ENCODE results near the gene SZT2. TPM values are rescaled to one million over a fixed set of nuclear protein-coding genes. Genes with fewer than 3 reads are reported as not detected.

SZT2 gene
- total RNA-seq, 1 experiment from 2014 or later, result 31.3 TPM

DNA sequence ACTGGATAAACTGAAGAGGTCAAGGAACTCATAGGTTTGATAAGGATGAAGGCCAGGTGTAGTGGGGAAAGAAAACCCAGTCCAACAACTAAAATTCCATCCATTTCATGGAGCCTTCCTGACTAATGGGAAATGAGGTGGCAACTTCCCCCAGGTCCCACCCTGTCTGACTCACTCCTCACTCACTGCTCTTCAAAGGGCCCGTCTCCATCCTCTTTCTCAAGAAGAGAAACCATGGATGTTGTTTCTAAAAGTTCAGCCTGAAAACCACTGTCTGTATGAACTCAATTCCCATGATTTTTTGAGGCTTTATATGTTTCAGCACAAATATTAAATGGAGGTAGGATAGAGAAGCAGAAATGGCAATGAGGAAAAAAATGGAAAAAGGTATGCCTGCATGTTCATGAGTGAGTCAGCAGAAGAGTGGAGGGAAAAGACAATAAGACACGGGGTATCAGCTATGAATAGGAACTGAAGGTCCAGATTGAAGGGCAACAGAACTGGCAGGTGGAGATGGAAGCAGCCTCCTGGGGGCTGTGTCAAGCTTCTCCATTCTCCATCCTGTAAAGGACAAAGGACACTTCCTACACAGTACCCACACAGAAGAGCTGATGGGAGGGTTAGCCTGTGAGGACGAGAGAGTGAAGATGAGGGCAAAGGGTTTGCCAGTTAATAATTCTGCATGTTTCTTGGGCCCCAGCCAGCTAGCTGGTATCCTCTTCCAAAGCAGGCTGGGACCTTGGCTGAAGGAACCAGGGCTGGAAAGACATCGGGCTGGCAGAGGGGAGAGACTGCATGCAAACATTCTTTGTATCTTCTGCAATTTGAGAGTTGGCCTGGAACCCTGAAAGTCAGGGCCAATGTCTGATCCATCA, 16.4 kb upstream of the SZT2 start:
- no peak overlapping the region for H3K4me2 ChIP-seq (ENCODE audit: low read depth, low read length, poor library complexity, severe bottlenecking)
- no peaks in the 10 kb centered on the region for H3K9me3 ChIP-seq (ENCODE audit: low read length)
- H4K20me1 ChIP-seq (ENCODE audit: insufficient read depth, low read depth, low read length), result no peaks in the 10 kb centered on the region
- H3K27me3 ChIP-seq (ENCODE audit: low read length), result no peaks in the 10 kb centered on the region
- no peaks in the 10 kb centered on the region for H3K36me3 ChIP-seq (ENCODE audit: insufficient read depth, low read length)
- no peak overlapping the region for H3K9ac ChIP-seq (ENCODE audit: low read length)
- H3K79me2 ChIP-seq (ENCODE audit: low read length), result peaks cover 8% of the 10 kb centered on the region
- peaks cover 8% of the 10 kb centered on the region for H3K4me1 ChIP-seq (ENCODE audit: low read length)
- no peak overlapping the region for H3K4me3 ChIP-seq (ENCODE audit: low read length)
- no peaks in the 10 kb centered on the region for H3K9me2 ChIP-seq (replicated peaks; ENCODE audit: insufficient read depth, low read length)
- no peak overlapping the region for H2AFZ ChIP-seq (ENCODE audit: low read length)
- no peak for DNase-seq
- no peak overlapping the region for H3K27ac ChIP-seq (ENCODE audit: low read length)

DNA sequence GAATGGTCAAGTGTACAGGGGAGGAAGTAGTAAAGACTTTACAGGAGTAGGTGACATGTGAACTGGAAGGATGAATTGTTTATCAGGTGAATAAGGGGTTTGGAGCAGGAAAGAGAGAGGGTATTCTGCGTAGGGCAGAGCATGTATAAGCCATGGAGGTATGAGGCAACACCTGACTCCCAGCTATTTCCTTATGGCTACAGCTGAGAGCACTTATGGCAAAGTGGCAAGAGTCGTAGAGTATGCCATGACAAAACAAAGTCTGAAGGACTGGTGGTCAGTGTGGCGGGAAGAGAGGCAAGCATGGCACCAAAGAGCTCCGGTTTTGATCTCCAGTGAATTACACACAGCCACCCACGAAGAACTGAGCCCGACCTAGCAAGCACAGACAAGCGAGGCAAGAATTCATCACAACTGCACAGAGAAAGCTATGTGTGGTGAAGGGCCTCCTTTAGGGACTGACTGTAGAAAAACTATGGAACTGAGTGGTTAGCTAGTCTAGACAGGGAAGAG, 12.9 kb upstream of the SZT2 start:
- no peaks in the 10 kb centered on the region for H4K20me1 ChIP-seq (ENCODE audit: insufficient read depth, low read depth, low read length)
- H3K27me3 ChIP-seq (ENCODE audit: low read length), result no peaks in the 10 kb centered on the region
- H3K9me3 ChIP-seq (ENCODE audit: low read length), result no peaks in the 10 kb centered on the region
- no peak overlapping the region for H3K4me2 ChIP-seq (ENCODE audit: low read depth, low read length, poor library complexity, severe bottlenecking)
- H3K4me1 ChIP-seq (ENCODE audit: low read length), result no peaks in the 10 kb centered on the region
- no peak overlapping the region for H3K27ac ChIP-seq (ENCODE audit: low read length)
- no peak for DNase-seq
- no peak overlapping the region for H3K4me3 ChIP-seq (ENCODE audit: low read length)
- H3K36me3 ChIP-seq (ENCODE audit: insufficient read depth, low read length), result no peaks in the 10 kb centered on the region
- H3K79me2 ChIP-seq (ENCODE audit: low read length), result no peaks in the 10 kb centered on the region
- H3K9ac ChIP-seq (ENCODE audit: low read length), result no peak overlapping the region
- H2AFZ ChIP-seq (ENCODE audit: low read length), result no peak overlapping the region
- H3K9me2 ChIP-seq (replicated peaks; ENCODE audit: insufficient read depth, low read length), result no peaks in the 10 kb centered on the region

DNA sequence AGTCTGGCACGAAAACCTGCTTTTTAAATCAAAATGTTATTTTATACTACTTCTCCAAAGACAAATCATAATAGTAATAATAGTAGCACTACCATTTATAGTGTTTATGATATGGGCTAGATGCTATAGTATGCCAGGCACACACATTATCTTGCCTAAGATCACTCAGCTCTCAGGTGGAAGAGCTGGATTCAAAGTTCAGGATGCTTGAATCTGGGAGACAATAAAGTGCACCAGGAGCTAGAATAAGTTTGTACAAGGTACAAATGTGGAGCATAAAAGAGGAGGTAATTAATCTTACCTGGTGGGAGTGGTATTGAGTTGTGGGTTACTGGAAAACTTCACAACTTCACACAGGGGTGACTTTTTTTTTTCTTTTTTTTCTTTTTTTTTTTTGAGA, 11.9 kb upstream of the SZT2 start:
- Histone ChIP-seq H3K27me3 (ENCODE audit: low read length) (no peaks in the 10 kb centered on the region), H3K4me3 (ENCODE audit: low read length) (no peak overlapping the region), H3K4me2 (ENCODE audit: low read depth, low read length, poor library complexity, severe bottlenecking) (no peak overlapping the region), H2AFZ (ENCODE audit: low read length) (no peak overlapping the region), H3K27ac (ENCODE audit: low read length) (no peak overlapping the region), H3K9me3 (ENCODE audit: low read length) (no peaks in the 10 kb centered on the region), H3K4me1 (ENCODE audit: low read length) (no peaks in the 10 kb centered on the region), H3K9me2 (replicated peaks; ENCODE audit: insufficient read depth, low read length) (no peaks in the 10 kb centered on the region), H3K36me3 (ENCODE audit: insufficient read depth, low read length) (peaks cover 6% of the 10 kb centered on the region), H4K20me1 (ENCODE audit: insufficient read depth, low read depth, low read length) (no peaks in the 10 kb centered on the region), H3K9ac (ENCODE audit: low read length) (no peak overlapping the region), H3K79me2 (ENCODE audit: low read length) (no peaks in the 10 kb centered on the region)
- no peak for DNase-seq

DNA sequence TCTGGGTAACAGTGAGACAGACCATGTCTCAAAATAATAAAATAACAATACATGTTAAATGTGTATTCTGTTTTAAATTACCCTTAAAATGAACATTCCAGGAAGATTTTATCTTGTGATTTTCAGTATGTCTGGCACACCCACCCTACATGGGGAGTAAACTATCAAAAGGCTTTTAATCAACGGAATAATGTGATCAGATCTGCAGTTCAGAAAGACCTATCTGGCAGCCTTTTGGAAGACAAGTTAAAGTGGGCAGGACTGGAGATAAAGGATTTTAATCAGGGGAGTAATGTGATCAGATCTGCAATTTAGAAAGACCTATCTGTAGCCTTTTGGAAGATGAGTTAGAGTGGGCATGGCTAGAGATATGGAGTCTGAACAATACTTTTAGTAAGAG, 10.2 kb upstream of the SZT2 start:
- Histone ChIP-seq H3K4me1 (ENCODE audit: low read length) (no peaks in the 10 kb centered on the region), H3K9ac (ENCODE audit: low read length) (no peak overlapping the region), H3K9me3 (ENCODE audit: low read length) (no peaks in the 10 kb centered on the region), H4K20me1 (ENCODE audit: insufficient read depth, low read depth, low read length) (no peaks in the 10 kb centered on the region), H3K36me3 (ENCODE audit: insufficient read depth, low read length) (peaks cover 10% of the 10 kb centered on the region), H3K27me3 (ENCODE audit: low read length) (no peaks in the 10 kb centered on the region), H3K79me2 (ENCODE audit: low read length) (no peaks in the 10 kb centered on the region), H3K27ac (ENCODE audit: low read length) (no peak overlapping the region), H3K4me3 (ENCODE audit: low read length) (no peak overlapping the region), H3K9me2 (replicated peaks; ENCODE audit: insufficient read depth, low read length) (no peaks in the 10 kb centered on the region), H3K4me2 (ENCODE audit: low read depth, low read length, poor library complexity, severe bottlenecking) (no peak overlapping the region), H2AFZ (ENCODE audit: low read length) (no peak overlapping the region)
- no peak for DNase-seq

DNA sequence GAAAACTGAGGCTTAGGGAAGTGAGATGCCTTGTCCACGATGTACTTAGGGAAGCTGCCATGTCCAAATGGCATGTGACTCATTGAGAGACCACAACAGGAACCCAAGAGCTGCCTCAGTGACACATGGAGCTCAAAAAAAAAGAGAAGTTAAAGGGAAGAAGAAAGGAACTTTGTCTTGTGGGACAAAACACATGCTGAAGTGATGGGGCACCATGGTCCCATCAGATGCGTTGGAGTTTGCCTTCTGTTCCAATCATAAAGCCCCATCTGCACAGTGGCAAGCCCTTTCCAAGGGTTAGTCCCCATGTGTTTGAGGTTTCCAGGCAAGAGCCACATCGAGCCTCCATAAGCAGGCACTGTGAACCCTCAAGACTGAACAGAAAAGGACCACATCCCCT, 8.1 kb upstream of the SZT2 start:
- no peak for DNase-seq
- no peaks in the 10 kb centered on the region for H3K27me3 ChIP-seq (ENCODE audit: low read length)

DNA sequence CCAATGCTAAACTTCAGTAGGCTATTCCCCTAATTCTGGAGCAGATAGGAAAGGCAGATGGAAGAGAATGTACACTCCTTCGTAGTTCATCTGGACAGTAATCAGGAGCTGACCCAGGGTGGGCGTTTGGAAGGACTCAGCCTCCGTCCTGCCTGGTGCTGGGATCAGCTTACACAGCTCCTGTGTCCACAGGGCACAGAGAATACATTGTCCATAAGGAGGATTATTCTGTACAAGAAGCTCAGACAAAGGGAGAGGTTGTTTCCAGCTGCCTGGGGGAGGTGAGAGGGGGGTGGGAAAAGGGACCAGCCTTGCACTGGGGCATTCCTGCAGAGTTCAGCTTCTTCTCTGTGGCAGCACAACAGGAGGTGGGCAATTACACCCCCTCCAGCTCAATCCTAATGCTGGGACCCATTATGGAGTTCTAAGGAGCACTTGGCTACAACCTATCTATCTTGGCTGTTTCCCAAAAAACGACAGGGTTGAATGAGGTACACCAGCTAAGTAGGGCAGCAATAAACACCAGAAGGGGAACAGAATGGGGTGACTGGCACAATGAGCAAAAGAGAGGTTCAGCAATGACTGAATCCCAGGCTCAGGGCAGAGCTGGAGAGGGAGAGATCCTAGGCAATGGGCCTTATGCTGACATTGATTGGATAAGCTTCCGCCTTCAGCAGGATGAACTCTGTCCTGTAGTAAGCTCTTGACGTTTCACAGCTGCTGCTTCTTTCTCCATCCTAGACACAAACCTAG, 7.5 kb upstream of the SZT2 start:
- Histone ChIP-seq H3K4me1 (ENCODE audit: low read length) (no peaks in the 10 kb centered on the region), H3K9ac (ENCODE audit: low read length) (no peak overlapping the region), H4K20me1 (ENCODE audit: insufficient read depth, low read depth, low read length) (no peaks in the 10 kb centered on the region), H3K27ac (ENCODE audit: low read length) (no peak overlapping the region), H3K36me3 (ENCODE audit: insufficient read depth, low read length) (peaks cover 32% of the 10 kb centered on the region), H3K79me2 (ENCODE audit: low read length) (no peaks in the 10 kb centered on the region), H2AFZ (ENCODE audit: low read length) (no peak overlapping the region), H3K4me3 (ENCODE audit: low read length) (no peak overlapping the region), H3K4me2 (ENCODE audit: low read depth, low read length, poor library complexity, severe bottlenecking) (no peak overlapping the region), H3K9me3 (ENCODE audit: low read length) (no peaks in the 10 kb centered on the region), H3K9me2 (replicated peaks; ENCODE audit: insufficient read depth, low read length) (no peaks in the 10 kb centered on the region), H3K27me3 (ENCODE audit: low read length) (no peaks in the 10 kb centered on the region)
- no peak for DNase-seq

More for the DNA sequence above, 8.1 kb upstream of the SZT2 start:
- Histone ChIP-seq H3K4me1 (ENCODE audit: low read length) (no peaks in the 10 kb centered on the region), H4K20me1 (ENCODE audit: insufficient read depth, low read depth, low read length) (no peaks in the 10 kb centered on the region), H3K36me3 (ENCODE audit: insufficient read depth, low read length) (peaks cover 27% of the 10 kb centered on the region), H3K27ac (ENCODE audit: low read length) (no peak overlapping the region), H3K4me3 (ENCODE audit: low read length) (no peak overlapping the region), H3K9ac (ENCODE audit: low read length) (no peak overlapping the region), H3K9me3 (ENCODE audit: low read length) (no peaks in the 10 kb centered on the region), H3K4me2 (ENCODE audit: low read depth, low read length, poor library complexity, severe bottlenecking) (no peak overlapping the region), H3K9me2 (replicated peaks; ENCODE audit: insufficient read depth, low read length) (no peaks in the 10 kb centered on the region), H2AFZ (ENCODE audit: low read length) (no peak overlapping the region), H3K79me2 (ENCODE audit: low read length) (no peaks in the 10 kb centered on the region)

DNA sequence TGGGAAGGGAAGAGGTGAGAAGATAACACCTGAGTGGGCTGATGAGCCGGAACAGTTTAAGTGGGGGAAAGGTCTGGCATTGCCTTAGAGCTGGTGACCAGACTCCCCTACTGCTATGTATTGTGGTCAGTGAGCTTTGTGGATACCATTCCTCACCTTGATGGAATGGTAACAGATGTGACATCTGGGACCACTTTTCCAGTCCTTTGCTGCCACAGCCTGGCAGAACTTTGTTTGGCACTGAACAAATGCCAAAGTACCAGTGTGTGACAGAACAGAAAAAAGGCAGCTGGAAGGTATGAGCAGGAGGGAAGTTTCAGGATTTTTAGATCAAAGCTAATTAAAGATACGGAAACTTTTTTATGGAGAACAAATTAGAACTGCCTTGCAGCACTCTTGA, 6.2 kb upstream of the SZT2 start:
- Histone ChIP-seq H3K27me3 (ENCODE audit: low read length) (no peaks in the 10 kb centered on the region), H3K9me3 (ENCODE audit: low read length) (no peaks in the 10 kb centered on the region), H3K9ac (ENCODE audit: low read length) (no peak overlapping the region), H3K4me2 (ENCODE audit: low read depth, low read length, poor library complexity, severe bottlenecking) (no peak overlapping the region), H4K20me1 (ENCODE audit: insufficient read depth, low read depth, low read length) (0 out of 2 replicates have a peak, but pooled peaks cover 7% of the 10 kb centered on the region), H3K36me3 (ENCODE audit: insufficient read depth, low read length) (peaks cover 38% of the 10 kb centered on the region), H3K4me3 (ENCODE audit: low read length) (no peak overlapping the region), H2AFZ (ENCODE audit: low read length) (no peak overlapping the region), H3K4me1 (ENCODE audit: low read length) (peaks cover 9% of the 10 kb centered on the region), H3K79me2 (ENCODE audit: low read length) (peaks cover 12% of the 10 kb centered on the region), H3K27ac (ENCODE audit: low read length) (no peak overlapping the region), H3K9me2 (replicated peaks; ENCODE audit: insufficient read depth, low read length) (no peaks in the 10 kb centered on the region)
- DNase-seq, result no peak

DNA sequence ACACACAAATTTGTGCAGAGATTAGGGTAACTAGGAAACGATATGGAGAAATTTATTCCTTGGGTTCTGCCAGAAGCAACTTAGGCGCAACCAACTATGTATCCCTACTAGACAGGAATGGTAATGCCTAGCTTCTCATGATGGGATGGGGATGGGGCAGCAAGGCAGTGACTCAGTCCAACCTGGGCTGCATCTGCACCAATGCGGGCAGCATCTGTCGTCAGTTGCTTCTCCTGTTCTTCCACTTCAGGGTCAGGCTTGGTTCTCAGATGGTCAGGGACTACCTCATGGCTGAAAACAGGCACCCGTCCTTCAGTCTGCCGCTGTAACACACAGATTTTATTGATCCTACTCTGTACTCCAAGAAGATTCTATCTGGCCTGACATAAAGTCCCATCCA, 3.0 kb upstream of the SZT2 start:
- Histone ChIP-seq H4K20me1 (ENCODE audit: insufficient read depth, low read depth, low read length) (0 out of 2 replicates have a peak, but pooled peaks cover 13% of the 10 kb centered on the region), H3K27me3 (ENCODE audit: low read length) (no peaks in the 10 kb centered on the region), H3K27ac (ENCODE audit: low read length) (no peak overlapping the region), H3K4me1 (ENCODE audit: low read length) (peaks cover 24% of the 10 kb centered on the region), H3K4me3 (ENCODE audit: low read length) (no peak overlapping the region), H3K9ac (ENCODE audit: low read length) (no peak overlapping the region), H3K9me3 (ENCODE audit: low read length) (no peaks in the 10 kb centered on the region), H3K36me3 (ENCODE audit: insufficient read depth, low read length) (peaks cover 38% of the 10 kb centered on the region), H3K9me2 (replicated peaks; ENCODE audit: insufficient read depth, low read length) (no peaks in the 10 kb centered on the region), H3K4me2 (ENCODE audit: low read depth, low read length, poor library complexity, severe bottlenecking) (no peak overlapping the region), H2AFZ (ENCODE audit: low read length) (no peak overlapping the region), H3K79me2 (ENCODE audit: low read length) (peaks cover 44% of the 10 kb centered on the region)
- DNase-seq, result no peak
